Measurements from ENCODE around the gene HOXA13. TPM values are rescaled to one million over a fixed set of nuclear protein-coding genes. Genes with fewer than 3 reads are reported as not detected.

The HOXA13 gene
- total RNA-seq, 1 donor from 2014 or later: under 0.01 TPM

DNA sequence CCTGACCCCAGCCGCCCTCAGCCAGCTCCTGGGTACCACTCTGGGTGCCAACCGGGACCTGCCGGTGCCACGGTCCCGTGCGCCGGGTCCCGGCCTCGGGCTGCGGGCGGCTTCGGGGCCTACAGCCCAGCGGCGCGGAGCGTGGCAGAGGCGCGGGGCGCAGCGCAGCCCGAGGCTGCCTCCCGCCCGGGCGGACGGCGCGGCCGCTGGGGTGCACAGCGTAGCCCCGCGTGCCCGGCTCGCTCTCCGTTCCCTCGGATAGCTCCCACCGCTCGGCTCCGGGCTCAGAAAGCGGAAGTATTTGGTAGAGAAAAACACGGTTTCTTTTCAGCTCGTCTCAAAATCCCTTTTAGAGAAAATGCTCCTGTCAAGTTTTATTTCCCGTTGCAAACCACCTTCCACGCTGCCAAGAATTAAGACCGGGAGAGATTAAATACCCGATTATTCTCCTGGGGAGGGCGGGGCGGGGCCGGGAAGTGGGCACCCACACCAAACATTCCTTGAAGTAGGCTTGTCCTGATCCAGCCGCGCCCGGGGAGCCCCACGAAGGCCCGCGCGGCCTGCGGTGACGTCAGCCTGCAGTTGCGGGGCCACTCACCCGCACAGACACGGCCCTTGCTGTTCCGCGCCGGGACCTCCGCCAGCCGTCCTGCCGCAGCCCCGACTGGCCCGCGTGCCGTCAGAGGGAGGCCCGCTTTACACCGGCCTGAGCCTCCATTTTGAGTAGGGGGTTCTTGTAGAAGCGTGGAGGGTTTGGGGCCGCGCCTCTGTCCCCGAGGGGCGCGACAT lies 7.2 kb downstream of the HOXA13 start:
- DNase-seq (ENCODE audit: low read depth): no peak

DNA sequence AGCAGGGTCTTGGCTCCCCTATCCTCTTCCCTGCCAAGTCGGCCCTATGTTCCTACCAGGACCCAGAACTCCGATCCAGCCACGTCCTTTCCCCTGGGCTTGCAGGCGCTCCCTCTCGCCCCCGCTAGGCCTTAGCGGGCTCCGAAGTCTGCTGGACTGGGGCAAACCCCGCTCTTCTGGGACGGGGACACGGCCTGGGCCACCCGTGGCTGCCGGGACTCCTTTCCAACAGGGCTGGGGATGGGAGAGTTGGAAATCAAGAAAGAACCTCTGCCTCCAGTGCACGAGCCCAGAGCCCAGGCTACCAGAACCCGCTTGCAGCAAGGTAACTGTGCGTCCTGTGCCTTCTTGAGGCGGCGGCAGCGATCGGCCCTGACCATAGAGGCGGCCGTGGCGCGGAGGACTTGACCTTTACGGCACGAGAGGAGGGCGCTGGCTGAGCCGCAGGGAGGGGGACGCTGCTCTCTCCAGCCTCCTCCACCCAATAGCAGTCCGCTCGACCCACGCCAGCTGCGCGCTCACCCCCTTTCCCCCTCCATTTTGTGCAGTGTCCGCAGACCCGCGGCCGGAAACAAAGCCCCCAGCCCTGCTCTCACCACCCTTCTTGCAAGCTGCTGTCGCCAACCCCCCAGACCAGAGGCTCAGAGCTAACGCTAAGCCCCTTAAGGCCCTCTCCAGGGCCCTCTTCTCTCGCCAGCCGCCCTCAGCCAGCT lies 7.9 kb downstream of the HOXA13 start:
- no peak for DNase-seq (ENCODE audit: low read depth)

DNA sequence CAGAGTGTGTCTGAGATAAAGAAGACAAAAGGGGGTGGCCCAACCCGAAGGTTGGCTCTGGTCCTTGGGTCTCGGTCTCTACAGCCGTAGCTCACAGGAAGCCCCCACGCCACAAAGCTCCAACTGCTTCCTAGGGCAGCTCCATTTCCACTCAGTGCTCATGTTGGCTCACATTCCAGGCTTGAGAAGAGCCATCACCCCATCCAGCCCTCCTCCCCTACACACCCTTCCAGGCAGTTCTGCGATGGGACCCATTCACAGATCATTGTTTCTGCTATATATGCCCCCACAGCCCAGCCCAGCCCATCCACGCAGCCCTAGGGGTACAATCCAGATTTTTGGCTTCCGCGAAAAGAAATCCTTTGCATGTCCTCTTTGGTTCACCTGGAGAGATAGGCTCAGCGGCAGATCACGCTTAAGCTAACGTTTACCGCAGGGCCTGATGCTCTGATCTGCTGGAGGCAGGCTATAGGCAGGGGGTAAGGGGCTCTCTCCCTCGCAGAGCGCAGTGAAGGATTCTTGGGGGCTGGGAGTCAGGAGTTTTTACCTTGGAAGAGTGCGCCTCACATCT lies 8.6 kb downstream of the HOXA13 start:
- DNase-seq (ENCODE audit: low read depth): no peak

DNA sequence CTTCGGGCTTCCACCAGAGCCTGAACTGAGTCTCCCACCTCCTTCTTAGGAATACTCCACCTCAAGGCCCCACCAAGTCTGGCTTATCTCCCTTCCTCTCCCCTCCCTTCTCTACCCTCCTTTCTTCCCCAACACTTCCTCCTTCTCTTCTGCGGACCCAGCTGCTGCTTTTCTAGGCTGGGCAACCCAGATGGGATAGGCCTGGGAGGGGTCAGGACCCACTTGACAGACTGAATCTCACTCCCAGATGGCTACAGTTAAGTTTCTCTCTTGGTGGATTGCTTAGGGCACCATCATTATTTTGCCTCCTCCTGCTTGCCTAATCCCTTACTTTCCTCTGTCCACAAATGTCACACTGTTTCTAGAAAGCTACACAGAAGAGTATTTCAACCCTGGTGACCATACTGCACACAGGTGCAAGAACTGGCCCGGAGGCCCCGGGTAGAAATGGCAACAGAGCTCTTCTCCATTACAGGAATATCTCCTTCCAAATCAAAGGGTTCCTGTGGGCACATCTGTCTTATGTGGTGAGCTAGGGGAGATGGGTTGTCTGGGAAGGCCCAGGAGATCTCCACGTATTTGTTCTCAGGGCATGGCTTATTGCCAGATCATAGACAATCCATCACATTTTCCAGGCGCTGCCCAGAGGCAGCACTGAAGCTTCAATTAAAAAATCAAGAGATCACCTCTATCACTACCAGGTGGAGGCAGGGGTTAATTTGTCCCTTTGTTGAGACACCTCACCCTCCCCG lies 9.7 kb downstream of the HOXA13 start:
- DNase-seq (ENCODE audit: low read depth): no peak

DNA sequence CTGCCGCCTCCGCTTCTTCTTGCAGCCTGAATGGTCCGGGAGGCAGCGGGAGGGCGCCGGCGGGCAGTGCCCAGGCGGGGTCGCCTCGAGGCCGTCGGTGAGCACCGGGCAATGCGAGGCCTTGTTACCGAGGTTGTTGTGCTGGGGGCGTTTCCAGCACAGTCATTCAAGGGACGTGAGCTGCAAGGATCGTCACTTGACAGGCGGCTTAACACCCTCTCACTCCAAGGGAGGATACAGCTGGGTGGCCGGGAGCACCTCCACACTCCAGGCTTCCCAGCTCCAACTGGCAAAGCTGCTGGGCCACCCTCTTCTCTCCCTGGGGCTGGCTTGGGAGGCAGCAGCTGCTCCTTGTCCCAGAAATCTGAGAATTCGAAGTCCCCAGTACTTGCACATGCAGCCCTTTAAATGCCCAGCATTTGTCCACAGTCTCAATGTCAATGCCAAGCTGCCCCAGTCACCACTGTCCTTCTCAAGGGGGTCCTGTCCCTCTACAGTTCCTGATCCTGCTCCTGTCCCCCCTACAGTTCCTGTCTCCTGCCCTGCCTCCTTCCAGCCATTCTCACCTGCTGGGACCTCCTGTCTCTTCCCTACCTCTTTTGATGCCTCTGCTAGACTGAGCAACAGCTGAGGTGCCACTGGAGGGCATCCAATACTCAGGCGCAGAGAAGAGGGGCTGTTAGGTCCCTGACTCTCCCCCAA lies 10.4 kb downstream of the HOXA13 start:
- DNase-seq (ENCODE audit: low read depth): no peak

DNA sequence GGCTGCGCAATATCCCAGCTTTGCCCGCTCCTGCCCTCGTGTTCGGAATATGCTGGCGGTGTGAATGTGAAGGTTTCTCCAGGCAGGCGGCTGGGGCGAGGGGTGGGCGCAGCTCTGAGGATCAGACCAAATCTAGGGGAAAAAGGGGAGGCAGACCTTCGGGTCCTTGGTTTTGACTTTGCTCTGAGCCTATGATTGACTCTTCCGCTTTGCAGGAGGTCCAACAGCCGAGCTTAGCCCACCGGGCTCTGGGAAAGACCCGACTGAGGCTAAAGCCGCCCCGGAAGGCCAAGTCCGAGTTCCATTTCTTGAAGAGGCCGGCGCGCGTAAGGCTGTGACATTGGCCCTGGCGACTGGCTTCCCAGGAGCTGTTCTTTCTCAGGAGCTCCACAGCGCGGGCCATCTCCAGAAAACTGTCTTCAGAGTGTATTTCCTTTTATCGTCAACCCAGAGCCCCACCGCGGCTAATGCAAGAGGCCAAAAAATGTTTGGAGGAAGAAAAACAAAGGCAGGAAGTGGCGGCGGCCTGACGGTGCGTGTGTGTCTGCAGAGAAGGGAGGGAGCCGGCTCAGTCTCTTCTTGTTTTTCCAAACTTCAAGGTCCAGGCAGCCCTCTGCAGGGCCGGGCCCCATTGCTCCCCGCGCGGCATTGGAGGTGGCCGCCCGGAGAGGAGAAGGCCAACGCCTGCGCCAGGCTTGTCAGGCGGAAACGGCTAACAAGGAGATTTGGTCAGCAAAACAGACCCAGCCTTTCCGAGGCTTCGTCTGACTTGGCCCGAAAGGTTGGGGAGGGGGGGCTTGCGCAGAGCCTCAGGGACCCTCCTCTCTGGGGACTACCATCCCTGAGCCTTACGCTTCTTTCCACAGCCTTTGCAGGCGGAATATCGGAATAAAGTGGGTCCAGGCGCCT lies 11.3 kb downstream of the HOXA13 start:
- DNase-seq (ENCODE audit: low read depth): no peak

DNA sequence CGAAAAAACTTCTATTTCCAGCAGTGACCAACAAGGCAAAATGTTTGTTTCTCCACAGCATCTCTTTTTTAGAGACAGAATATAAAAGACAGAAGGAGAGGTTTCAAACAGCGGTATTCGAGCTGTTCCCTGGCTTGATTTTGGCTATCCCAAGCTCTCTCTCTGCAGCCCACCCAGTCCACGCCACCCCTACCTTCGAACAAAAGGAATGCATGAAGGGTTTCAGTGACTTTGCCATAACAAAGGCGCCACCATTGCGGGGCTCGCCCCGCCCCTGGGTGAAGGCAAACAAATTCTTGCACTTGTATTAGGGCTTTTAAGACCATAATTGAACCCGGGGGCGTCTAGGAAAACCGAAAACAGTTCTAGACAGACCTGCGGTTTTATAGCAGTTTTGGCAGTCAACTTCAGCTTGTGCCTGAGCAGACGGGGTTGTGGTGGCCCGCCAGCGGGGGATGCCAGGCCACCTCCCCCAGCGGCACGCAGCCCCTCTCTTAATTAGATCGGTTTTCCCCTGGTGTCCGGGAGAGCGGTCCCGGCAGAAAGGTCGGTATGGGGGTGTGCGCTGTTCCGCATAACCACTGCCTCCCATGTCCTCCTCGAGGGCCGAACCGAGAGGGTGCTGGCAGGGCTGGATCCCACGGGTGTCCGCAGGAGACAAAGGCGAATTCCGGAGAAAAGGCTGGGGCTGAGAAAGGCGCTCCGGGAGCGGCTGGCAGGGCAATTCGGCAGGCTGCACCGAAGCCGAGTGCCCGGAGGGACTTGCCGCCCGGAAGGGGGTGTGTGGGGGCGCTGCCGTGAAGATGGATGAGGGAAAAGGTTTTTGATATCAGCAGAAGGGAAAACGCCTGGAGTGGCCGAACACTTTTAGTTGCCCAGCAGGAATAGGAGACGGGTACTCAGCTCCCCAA lies 12.2 kb downstream of the HOXA13 start:
- DNase-seq (ENCODE audit: low read depth): no peak

DNA sequence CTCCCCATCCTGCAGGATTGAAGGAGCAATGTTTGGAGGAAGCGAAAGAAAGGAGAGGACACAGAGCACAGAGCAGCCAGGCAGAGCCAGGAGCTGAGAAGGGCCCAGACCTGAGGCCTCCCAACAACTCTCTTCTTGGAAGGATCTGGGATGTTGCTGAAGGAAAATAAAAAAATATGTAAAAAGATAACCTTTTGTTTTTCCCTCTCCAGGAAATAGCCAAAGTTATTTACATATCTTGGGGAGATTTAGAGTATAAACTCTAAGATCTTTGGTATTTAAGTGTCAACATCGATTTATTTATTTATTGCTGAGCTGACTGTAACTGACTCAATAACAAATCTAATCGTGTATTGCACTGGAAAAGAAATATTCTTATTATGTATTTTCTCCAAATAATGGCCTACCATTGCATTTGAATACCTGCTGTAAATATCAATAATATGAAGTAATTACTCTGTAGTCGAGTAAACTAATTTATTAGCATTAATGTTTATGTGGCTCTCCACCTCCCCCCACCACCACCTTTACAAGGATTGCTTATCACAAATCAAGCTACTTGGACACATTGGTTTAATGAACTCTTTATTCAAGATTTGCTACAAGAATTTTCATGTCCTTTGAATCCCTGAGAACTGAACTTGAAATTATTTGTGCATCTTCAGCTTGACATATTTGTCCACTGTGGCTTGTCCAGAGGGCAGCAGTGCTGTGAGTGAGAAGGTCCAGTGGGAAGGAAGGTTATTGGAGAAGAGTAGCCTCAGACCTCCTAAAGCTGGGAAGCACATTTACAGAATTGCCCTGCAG lies 13.0 kb downstream of the HOXA13 start:
- no peak for DNase-seq (ENCODE audit: low read depth)

DNA sequence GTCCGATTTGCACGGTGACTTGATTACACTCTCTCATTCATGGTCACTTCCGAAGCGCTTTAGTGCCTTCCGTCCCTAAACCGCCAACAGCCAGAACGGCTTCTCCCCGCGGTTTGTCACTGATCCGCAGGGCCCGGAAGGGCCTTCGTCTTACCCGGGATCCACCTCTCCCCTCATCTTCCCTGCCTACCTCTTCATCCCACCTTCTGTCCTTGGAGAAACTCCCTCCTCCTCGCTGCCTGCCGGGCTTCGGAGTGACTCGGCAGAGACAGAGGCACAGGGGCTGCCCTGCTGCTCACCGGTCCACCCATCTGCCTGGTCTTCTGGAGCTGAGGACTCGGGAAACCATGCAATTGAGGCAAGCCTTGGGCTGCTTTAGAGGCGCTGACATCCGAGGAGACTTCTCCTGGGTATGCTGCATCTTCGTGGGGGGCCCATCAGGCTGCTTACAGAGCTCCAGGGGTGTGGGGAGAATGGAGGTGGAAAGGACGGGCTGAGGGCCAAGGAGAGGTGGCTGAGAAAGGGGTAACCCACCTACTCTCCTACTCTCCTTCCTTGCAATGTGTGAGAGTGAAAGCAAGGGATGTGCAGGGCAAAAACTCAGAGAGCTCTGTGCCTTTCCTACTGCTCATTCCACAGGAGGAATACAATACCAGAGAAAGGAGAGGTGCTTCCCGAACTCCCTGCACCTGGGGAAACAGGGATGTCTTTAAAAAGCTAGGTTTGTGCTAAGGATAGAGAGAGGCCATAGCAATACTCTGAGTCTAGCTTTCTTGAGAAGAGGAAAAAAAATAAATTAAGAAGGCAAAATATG lies 13.8 kb downstream of the HOXA13 start:
- no peak for DNase-seq (ENCODE audit: low read depth)

DNA sequence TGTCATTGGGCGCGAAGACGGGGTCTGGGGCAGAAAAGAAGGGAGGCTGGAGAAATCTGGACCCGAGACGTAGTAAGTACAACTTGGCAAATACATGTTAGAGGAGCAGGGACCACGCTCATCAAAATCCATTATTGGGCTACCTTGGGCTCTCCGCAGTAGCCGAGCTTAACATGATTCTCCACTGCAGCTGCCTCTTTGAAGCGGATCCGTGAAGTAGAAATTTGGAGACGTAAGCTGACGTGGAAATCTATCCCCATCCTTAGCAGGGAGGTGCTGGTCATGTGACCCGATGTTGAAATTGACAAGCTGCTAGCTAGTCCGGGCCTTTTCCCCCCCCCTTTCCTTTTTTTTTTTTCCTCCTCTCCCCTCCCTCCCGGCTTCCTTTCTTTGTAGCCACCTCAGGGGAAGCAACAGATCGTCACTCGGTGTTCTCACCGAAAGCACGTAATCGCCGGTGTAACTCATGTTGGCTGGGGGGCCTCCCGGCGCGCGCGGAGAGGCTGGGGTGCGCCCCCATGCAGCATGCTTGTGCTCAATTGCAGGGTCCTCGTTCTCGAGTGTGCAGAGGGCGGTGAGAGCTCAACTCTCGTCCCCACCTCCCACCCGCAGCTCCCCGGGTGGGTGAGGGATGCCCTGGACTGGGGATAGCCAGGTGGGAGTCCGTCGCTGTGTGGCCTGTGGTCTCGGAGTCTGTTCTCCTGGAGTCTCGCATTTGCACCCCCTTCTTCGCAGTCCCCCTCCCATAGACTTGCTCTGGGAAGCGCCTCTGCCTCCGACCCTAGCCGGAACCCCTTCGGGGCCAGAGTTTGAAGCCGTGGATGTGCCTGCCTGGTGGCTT lies 14.7 kb downstream of the HOXA13 start, which contains the start of gene HOXA11:
Gene HOXA11 (minus strand): TSS at position 220 of the 841 bp plus-strand sequence. CDS start 88 bp downstream, at position 132.
- DNase-seq (ENCODE audit: low read depth): peak; percentile 96

DNA sequence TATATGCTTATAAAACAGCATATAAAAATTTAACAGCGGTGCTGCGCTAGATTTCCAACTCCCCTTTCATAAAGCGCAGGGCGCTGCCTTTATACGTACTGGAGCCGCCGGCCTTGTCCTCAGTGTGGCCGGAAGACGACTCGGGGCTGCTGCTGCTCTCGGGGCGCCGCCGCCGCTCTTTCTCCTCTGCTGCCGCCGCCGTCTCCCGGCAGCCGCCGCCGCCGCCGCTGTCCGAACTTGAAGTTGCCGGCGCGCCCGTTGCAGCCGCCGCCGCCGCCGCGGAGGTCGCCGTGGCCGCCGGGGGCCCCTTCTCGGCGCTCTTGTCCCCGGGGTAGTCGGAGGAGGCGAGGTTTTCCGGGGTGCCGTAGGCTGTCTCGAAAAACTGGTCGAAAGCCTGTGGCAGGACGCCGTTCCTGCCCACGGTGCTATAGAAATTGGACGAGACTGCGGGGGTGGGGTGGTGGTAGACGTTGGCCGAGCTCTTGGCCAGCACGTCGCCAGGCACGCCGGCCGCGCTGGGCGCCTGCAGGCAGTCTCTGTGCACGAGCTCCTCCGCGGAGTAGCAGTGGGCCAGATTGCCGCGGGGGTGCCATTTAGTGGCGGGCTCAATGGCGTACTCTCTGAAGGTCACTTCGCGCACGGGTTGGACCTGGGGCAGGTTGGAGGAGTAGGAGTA lies 15.4 kb downstream of the HOXA13 start:
- DNase-seq (ENCODE audit: low read depth): no peak

DNA sequence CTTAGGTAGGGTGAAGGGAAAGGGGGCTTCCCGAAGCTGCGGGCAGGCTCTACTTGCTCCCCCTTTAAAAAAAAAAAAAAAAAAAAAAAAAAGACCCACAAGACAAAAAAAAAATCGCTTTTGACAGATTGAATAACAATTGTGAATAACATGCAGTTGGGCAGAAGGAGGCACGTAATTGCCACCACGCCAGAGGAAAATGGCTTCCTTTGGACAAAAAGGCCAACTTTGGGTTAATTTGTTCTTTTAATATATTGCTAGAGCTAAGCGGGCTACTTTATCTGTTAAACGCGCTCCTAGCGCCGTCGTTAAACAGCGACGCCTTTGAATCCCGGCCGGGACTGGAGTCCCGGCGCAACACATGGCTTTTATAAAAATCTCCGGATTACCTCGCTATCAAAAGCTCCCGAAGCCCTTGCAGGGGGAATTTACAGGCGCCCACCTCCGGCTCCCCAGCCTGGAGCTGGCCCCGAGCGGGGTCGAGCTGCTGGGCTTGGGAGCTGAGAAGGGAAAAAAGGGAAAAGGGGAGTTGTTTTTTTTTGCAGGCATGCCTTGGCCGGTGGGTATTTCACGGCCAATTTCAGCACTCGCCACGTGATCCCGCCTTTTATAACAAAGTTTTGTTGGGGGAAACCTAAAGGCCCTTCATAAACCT lies 16.1 kb downstream of the HOXA13 start:
- DNase-seq (ENCODE audit: low read depth): no peak

DNA sequence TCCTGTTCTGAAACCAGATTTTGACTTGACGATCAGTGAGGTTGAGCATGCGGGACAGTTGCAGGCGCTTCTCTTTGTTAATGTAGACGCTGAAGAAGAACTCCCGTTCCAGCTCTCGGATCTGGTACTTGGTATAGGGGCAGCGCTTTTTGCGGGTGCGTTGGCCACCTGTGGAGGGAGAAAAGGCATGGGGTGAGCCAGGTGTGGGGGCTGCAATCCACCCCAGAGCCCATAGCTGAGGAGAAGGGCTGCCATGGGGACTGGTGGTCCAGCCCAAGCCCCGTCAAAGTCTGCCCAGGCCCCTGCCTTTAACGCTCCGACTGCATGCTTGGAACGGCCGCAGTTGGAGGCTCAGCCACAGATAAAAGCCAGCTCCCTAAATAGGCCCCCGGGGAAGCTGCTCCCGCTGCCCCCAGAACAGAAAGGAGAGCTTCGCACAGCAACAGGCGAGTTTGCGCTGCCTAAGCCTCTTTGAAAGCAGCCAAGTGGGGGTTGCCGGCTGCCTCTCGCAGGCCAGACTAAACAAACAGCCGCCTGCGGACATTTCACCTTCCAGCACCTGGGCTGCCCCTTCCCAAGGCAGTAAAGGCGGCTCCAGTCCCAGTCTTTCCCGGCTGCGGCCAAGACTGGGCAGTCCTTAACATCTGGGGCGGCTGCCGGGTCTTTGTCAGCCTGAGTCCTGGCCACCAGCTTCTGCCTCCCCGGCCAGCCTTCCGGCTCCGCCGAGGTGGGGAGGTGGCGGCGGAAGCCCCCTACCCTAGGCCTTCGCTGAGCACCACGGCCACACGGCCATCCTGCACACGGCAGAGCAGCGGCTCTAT lies 16.8 kb downstream of the HOXA13 start:
- no peak for DNase-seq (ENCODE audit: low read depth)

DNA sequence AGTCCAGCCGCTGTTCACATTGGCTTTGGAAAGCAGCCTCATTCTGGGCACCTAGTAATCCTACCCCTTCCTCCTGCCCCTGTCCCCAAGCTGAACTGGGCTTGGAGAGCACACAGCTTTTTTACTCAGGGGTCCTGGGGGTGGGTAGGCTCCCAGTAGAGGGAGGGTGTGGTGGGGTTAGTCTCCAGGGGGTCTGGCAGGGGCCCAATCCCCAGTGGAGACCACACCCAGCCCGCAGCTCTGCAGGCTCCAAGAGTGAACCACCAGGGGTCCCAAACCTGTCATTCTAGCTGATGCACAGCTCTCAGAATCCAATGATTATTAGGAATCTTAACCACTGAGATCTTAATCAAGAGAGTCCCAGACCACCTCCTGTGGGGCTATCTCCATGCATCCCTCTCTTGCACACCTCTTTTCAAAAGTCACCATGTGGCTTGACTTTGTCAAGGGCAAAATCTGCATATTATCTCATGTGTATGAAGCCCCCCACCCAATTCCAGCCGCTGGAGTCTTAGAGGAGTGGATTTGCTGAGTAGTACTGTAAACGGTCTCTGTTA lies 17.5 kb downstream of the HOXA13 start:
- DNase-seq (ENCODE audit: low read depth): no peak

All from renal cortical epithelial cell (primary cell).